NCI-H2196 (cell line): Measurements from ENCODE around the gene TMEM132C.
A peak's percentile ranks its signal among the peaks of the same experiment; 100 is the strongest.
"Not testable (repeated sequence)": the region's sequence is repeated elsewhere in the genome, so short reads cannot be mapped to it uniquely, and the experiment has no call there.

ENCODE experiments used
- DNase-seq: peaks from one replicate; lab custom pipeline; 2025; ENCODE audit not compliant: unreplicated experiment; lab: John Stamatoyannopoulos, UW

The TMEM132C gene

DNA sequence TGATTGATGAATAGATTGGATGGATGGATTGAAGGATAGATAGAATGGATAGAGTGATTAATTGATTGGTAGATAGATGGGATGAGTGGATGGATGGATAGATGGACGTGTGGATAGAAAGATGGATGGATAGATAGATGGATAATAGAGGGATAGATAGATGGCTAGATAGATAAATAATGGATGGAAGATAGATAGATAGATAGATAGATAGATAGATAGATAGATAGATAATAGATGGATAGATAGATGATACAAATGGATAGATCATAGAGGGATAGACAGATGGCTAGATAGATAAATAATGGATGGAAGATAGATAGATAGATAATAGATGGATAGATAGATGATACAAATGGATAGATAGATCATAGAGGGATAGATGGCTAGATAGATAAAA is 337.2 kb downstream of the TMEM132C start:
- not testable (repeated sequence) for DNase-seq

DNA sequence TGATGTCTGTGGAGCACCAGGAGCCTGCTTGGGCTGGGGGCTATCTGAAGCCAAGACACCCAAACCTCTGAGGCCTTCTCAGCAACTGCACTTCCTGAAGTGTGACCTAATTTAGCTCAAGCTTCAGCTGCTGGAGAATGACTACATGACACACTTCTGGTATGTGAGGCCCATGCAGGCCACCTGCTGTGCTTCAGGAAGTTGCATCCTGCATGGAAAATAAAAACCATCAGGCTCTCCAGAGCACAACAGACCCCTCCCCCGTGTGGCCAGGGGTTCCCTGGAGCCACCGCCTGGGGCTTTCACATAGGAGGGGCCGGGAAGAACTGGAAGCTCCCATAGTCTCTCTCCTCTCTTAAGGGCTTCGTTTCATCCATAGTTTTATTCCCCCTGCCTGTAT is 339.1 kb downstream of the TMEM132C start:
- DNase-seq: peak; percentile 7

- DNase-seq: no peak
Observed at GRCh38 chr12:128606538-128606937, 339.6 kb downstream of the TMEM132C start.

DNA sequence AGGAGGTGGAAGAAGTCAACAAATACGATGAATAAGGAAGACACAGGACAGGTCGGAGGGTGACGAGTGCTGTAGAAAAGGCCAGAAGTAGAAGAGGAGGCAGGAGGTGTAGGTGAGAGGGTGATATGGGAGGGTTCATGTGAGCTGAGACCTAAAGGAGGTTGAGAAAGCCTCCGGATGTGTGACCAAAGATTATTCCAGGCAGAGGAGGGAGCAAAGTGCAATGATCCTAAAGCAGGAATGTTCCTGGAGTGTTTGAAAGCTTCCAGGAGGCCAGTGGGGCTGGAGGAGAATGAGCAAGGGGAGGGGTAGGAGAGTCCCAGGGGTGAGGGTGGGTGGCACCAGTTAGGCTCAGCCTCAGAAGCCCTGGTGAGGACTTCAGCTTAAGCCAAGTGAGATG is 340.0 kb downstream of the TMEM132C start:
- DNase-seq: no peak

- DNase-seq: no peak
Observed at GRCh38 chr12:128607641-128608040, 340.7 kb downstream of the TMEM132C start.

- no peak for DNase-seq
Observed at GRCh38 chr12:128609861-128610260, 342.9 kb downstream of the TMEM132C start.

DNA sequence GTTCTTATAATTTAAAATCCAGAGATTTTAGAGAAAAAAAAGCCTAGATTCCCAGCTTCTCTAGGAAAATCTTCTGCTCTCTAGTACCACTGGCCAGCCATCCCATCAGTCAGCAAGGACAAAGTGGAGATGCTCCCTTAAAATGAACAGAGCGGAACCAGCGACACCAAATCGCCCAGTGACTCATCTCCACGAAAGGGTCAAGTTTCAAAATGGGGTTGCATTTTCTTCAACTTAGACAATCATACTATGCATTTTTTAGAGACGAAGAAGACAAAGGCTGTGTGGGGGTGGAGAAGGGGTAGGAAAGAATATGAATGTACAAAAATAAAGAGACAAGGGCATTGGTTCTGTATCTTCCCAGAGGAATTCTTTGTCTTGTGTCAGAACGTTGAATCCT is 344.8 kb downstream of the TMEM132C start:
- DNase-seq: no peak

DNA sequence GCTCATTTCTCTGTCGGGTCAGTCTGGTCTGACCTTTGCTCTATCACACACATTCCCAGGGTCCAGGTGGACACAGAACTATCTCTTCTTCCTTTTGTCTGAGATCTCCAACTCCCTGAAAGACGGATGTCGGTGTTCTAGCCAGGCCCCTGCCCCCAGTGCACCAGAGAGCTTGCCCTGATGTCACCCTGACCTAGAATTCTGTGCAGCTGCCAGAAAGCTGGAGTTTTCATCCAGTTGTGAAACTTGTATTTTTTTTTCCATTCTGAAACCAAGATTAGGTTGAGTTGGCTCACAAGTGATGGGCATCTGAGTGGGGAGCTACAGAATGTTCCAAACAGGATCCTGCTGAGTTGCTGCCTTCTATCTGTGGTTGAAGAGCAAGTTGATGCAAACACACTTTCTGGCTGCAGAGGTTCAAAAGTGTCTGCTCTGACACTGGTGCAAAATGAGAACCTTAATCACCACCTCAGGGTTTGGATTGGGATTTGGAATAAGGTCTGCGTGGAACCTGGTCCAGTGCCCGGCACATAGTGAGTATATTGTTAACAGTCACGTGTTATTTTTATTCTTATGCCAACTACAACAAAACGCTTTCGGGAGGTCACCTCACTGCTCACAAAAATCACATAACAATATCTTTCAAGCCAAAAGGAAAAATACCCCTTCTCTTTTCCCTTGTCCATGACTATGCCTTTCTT is 345.3 kb downstream of the TMEM132C start:
- no peak for DNase-seq

DNA sequence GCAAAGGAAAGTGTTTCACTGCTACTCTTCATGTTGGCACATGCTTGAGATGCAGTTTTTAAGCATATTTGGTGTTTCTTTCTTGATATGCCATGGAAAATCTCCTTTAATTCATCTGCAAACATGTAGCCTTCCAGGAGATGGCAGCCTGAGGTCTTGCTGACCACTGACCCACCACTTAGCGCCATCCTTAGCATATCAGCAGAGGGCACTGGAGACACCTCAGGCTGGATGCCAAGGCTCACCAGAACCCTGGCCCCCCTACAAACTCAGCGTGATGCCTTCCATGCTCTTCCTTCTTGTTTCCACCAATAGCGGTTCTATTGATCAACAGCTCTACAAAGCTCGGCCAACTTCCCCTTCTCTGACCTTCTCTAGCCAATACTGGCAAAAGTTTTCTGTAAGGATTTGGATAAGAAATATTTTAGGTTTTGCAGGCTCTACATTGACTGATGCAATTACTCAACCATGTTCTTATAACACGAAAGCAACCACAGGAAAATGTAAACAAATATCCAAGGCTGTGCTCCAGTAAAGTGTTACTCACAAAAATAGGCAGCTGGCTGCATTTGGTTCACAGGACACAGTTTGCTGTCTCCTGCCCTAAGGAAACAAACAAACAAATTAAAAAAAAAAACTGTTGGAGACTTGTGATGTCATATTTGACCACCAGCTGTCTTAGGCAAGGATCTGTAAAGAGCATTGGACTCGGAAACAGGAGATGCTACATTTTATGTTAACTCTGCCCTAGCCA is 347.0 kb downstream of the TMEM132C start:
- peak; percentile 7 for DNase-seq

DNA sequence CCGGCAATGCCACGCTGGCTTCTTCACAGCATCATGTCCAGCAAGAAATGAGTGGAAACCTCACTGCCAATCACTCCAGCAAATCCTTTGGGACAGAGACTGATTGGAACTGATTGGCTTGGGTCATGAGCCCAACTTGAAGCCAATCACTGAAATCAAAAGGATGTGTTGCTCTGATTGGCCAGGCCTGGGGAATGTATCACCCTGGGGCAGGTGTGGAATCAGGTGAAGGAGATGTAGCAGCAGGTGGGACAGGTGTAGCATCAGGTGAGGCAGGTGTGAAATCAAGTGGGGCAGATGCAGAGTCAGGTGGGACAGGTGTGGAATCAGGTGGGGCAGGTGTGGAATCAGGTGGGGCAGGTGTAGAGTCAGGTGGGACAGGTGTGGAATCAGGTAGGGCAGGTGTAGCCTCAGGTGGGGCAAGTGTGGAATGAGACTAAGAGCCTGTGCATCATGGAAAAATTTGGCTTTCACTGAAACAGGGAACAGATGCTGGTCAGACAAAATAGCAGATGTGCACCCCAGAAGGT is 350.4 kb downstream of the TMEM132C start:
- DNase-seq: no peak

DNA sequence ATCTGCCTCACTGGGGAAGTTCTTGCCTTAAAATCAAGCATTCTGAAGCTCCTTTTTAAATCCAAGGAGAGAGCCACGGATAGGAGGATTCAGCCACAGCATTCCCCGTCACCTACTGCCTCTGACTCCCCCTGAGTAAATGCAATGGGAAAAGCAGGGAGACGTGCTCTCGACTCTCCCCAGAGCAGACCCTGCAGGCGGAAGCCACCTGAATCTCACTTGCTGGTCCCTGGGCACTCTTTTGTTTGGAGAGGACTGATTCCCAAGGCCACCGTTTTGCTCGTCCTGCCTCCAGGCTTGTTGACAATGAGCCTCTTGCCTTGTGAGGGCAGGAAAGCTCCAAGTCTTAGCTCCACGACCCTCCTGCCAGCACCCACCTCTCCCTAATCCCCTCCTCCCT is 352.3 kb downstream of the TMEM132C start:
- no peak for DNase-seq

- no peak for DNase-seq
Observed at GRCh38 chr12:128621304-128621703, 354.3 kb downstream of the TMEM132C start.

DNA sequence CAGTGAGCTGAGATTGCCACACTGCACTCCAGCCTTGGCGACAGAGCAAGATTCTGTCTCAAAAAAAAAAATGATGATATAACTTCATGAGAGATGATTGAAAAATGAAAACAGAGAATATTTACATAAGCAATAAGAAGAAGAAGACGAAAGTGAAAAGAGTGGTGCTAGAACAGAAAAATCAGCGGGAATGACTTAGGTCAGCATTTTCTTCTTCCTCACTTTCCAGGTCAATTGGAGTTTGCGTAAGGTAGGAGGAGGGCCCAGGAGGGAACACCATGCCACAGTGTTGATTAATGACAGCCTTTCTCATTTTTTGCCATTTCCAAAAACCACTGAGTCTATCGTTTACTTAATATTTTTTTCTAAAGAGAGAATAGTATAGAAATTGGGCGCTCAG is 356.8 kb downstream of the TMEM132C start:
- DNase-seq: no peak

DNA sequence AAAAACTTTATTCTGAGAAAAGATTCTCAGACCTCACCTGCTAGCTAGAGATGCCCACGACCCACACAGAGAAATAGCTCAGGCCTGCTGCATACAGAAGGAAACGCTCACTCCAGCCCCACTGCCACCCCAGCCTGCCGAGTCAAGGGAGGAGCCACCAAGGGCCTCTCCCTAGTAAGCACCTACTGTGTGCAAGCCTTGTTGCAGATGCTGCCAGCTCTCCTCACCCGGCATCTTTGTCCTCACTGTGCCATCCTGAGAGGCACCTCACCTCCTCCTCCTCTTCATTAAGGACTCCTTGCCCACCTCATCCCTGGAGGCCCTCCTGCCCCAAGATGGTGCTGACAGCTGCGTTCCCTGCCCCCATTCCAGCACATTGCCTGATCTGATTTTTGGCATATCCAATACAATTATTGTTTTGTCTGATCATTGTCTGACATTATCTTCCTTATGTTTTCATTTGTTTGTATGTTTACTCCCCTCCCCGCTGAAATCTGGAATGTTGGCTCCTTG is 359.9 kb downstream of the TMEM132C start:
- DNase-seq: no peak

DNA sequence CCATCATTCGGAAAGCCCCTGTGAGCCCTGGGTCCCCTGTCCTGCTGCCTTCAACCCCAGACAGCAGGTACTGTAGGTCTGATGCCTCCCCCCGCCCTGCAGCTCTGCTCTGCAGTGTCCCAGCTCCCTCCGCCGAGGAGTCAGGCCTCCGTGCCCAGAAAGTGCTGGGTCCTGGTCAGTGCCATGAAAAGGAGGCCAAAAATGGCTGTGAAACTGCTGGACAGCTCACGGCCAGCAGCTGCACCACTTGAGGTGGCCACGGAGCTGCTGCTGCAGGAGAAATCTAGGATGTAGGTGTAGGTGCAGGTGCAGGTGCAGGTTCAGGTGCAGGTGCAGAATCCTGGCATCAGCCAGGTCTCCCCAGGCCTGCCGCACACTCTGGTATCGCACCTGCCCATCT is 360.7 kb downstream of the TMEM132C start:
- DNase-seq: peak; percentile 19

DNA sequence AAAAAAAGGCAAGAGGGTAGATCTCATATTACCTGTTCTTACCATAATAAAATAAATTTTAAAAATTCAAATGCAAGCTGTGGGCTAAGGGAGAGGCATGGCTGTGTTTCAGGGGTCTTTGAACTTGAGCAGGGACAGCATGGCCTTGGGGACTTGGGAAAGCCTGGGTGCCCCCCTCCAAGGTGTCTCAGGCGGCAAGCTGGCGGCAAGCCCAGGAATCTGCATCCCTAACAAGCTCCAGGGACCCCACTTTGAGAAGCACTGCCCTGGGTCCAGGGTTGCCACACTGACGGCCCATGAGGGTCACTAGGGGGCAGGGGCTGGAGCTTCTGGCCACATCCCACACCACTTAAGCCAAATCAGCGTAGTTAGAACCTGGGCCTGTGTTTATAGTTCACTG is 363.0 kb downstream of the TMEM132C start:
- no peak for DNase-seq

- peak; percentile 26 for DNase-seq
Observed at GRCh38 chr12:128637642-128638606, 371.0 kb downstream of the TMEM132C start.

DNA sequence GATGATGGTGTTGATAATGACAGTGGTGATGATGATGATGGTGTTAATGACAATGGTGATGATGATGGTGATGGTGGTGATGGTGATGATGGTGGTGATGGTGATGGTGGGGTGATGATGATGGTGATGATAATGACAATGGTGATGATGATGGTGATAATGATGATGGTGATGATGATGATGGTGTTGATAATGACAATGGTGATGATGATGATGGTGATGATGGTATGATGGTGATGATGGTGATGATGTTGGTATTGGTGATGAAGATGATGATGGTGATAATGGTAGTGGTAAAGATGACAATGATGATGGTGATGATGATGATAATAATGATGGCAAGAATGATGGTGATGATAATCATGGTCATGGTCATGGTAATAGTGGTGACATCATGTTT is 372.1 kb downstream of the TMEM132C start:
- no peak for DNase-seq

DNA sequence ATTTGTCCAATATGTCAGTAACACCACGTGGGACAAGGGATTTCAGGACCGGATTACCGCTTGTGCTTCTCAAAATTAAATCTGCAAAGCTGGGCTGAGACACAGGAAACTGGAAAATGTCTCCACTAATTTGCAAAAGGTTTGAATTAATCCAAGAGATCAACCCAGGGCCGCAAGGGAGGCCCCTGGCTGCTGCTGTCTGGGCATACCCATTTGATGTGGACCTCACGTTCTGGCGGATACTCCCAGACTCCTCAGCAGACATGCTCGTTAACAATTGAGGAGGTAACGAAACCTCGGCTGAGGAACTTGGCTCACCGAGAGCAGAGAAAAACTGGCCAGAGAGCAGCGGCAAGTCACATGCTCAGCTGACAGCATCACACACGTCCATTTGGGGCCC is 376.2 kb downstream of the TMEM132C start:
- no peak for DNase-seq

- DNase-seq: peak; percentile 15
Observed at GRCh38 chr12:128644664-128645296, 377.8 kb downstream of the TMEM132C start.

GRCh38 chr12:128649902-128650301 is 382.9 kb downstream of the TMEM132C start:
- DNase-seq: no peak
